GM12878 (cell line): ENCODE results near the gene MYO15B. TPM values are rescaled to one million over a fixed set of nuclear protein-coding genes. Genes with fewer than 3 reads are reported as not detected.

ENCODE experiments used
- ATAC-seq: fragments of 200-7000 bp; cut with Tn5 transposase; 3 replicates; pipeline ENCODE4 v1.9.1; 2020; ENCODE audit warnings: mild to moderate bottlenecking, moderate library complexity
- BruUV-seq: library from RNA; stranded (reverse); fragments of 400-500 nt; replicated peaks from 2 replicates; lab custom pipeline; 2021; lab: Mats Ljungman, UMichigan
- CTCF ChIA-PET: fragments of 300-600 bp; sonication (Branson Sonifier 250); formaldehyde crosslinking; extraction: SDS; loops from one replicate; lab custom pipeline; 2021; ENCODE audit warnings: inconsistent platforms; lab: Yijun Ruan, JAX
- POLR2A ChIA-PET: fragments of 350-600 bp; formaldehyde crosslinking; extraction: SDS; loops from one replicate; lab custom pipeline; 2021; ENCODE audit warnings: inconsistent platforms; lab: Charles Lee
- RAD21 ChIA-PET: fragments of 300-600 bp; sonication (Branson Sonifier 250); formaldehyde crosslinking; loops from one replicate; lab custom pipeline; 2023; ENCODE audit warnings: antibody characterized with exemption; ENCODE audit not compliant: unreplicated experiment; lab: Charles Lee
- SMC1A ChIA-PET: fragments of 300-600 bp; sonication (Branson Sonifier 250); formaldehyde crosslinking; loops from one replicate; lab custom pipeline; 2023; ENCODE audit not compliant: unreplicated experiment, uncharacterized antibody; lab: Charles Lee
- DNase-seq: peaks from one replicate; pipeline ENCODE4 v3.0.0-alpha.2; 2011; ENCODE audit warnings: low read depth, low spot score
- FAIRE-seq: peaks from 3 replicates; lab custom pipeline; 2011; peaks lifted over from hg19 to GRCh38; lab: Jason Lieb, UNC
- H2AFZ ChIP-seq: 2 replicates; pipeline ENCODE4 v1.6.0; 2011; ENCODE audit warnings: low read depth, low read length, control low read depth; ENCODE audit not compliant: control insufficient read depth
- H3K27ac ChIP-seq: 2 replicates; pipeline ENCODE4 v1.5.1; 2011; ENCODE audit warnings: control low read depth; ENCODE audit not compliant: control insufficient read depth, insufficient read depth
- H3K27me3 ChIP-seq, 2 experiments: replicated peaks in 1 of 2; 2 replicates each; pipeline versions ENCODE4 v1.6.0 to v1.6.1; 2011; ENCODE audit warnings: low read length in 1 of 2; ENCODE audit not compliant: control insufficient read depth in 2 of 2, insufficient read depth in 2 of 2
- H3K36me3 ChIP-seq, 2 experiments: 2 replicates each; pipeline ENCODE4 v1.5.1; 2011; ENCODE audit warnings: low read length in 1 of 2; ENCODE audit not compliant: control insufficient read depth in 2 of 2, insufficient read depth in 2 of 2
- H3K4me1 ChIP-seq: 2 replicates; pipeline ENCODE4 v1.6.1; 2011; ENCODE audit warnings: mild to moderate bottlenecking, low read length, moderate library complexity, mixed read lengths; ENCODE audit not compliant: control insufficient read depth, insufficient read depth
- H3K4me2 ChIP-seq: 2 replicates; pipeline ENCODE4 v1.6.0; 2011; ENCODE audit warnings: control low read depth; ENCODE audit not compliant: control insufficient read depth, insufficient read depth
- H3K4me3 ChIP-seq: fragments of 200-600 bp; sonication (generic); 2 replicates; pipeline ENCODE4 v1.5.1; 2016
- H3K79me2 ChIP-seq: 2 replicates; pipeline ENCODE4 v1.6.0; 2011; ENCODE audit warnings: low read length; ENCODE audit not compliant: control insufficient read depth, insufficient read depth
- H3K9ac ChIP-seq: 2 replicates; pipeline ENCODE4 v1.8.0; 2011; ENCODE audit warnings: low read length, control low read depth, mixed read lengths; ENCODE audit not compliant: control insufficient read depth, insufficient read depth
- H3K9me3 ChIP-seq: replicated peaks from 3 replicates; pipeline ENCODE4 v1.5.1; 2011; ENCODE audit warnings: mild to moderate bottlenecking, low read length; ENCODE audit not compliant: control insufficient read depth, insufficient read depth
- H4K20me1 ChIP-seq: 2 replicates; pipeline ENCODE4 v1.6.0; 2011; ENCODE audit not compliant: control insufficient read depth, insufficient read depth
- CREB1 ChIP-seq: IDR thresholded peaks from 2 replicates; pipeline ENCODE4 v1.6.1; 2012; ENCODE audit warnings: low read depth, mild to moderate bottlenecking, inconsistent platforms
- GATAD2B ChIP-seq: fragments of 450-650 bp; conservative IDR thresholded peaks from 2 replicates; pipeline ENCODE4 v1.6.1; 2017; ENCODE audit warnings: low read depth, mild to moderate bottlenecking, moderate library complexity
- TARDBP ChIP-seq: IDR thresholded peaks from 2 replicates; pipeline ENCODE4 v1.6.1; 2016; ENCODE audit warnings: borderline replicate concordance
- WGBS: methylation state at CpG from one replicate; pipeline ENCODE4 v1.1.6; 2016; ENCODE audit warnings: low lambda C conversion rate; ENCODE audit not compliant: insufficient replicate concordance, insufficient coverage; ENCODE audit errors: missing lambda C conversion rate; 5-methylcytosine and 5-hydroxymethylcytosine counted together
- in situ Hi-C: fragments of 300-500 bp; cut with MboI; formaldehyde crosslinking; loops from 9 replicates; pipeline ENCODE4 v1.14.3; 2018; ENCODE audit warnings: mixed read lengths
- intact Hi-C: fragments of 100-400 bp; cut with micrococcal nuclease; formaldehyde crosslinking; loops from one replicate; pipeline ENCODE4 v1.14.2; 2022; ENCODE audit not compliant: unreplicated experiment
- polyA plus RNA-seq, 11 experiments: library from polyadenylated mRNA; depleted of rRNA in 4 of 11; unstranded in 6 of 11; stranded (reverse) in 5 of 11; fragments of >200 nt; fragmentation: Nextera tagmentation in 4 of 11; fragmentation: Illumina TruSeq in 1 of 11; extraction: Ambion mirVana in 4 of 11; extraction: Trizol in 1 of 11; gene quantifications; 1 replicate in 1 of 11; 2 replicates in 10 of 11; pipeline versions ENCODE4 v1.2.1 to v1.2.3, GENCODE V29; 2011 to 2016; ENCODE audit warnings: inconsistent platforms in 2 of 11, missing spikeins in 2 of 11, low read depth in 1 of 11
- total RNA-seq, 4 experiments: library from RNA; depleted of rRNA in 3 of 4; stranded (reverse); fragments of >200 nt in 3 of 4; fragmentation: Illumina TruSeq in 1 of 4; extraction: Trizol in 1 of 4; gene quantifications; 2 replicates each; pipeline versions ENCODE4 v1.2.1 to v1.2.3, GENCODE V29; 2013 to 2021
- TF ChIP-seq, protein P1 (sequence below): fragments of 450-650 bp; IDR thresholded peaks from 2 replicates; pipeline ENCODE4 v1.6.1; 2017; ENCODE audit warnings: antibody characterized with exemption, mild to moderate bottlenecking, moderate library complexity
- TF ChIP-seq, protein P2 (sequence below): IDR thresholded peaks from 2 replicates; pipeline ENCODE4 v1.6.1; 2012; ENCODE audit warnings: low read depth, low read length, improper control_type of control experiment

Gene MYO15B
- total and polyA plus RNA-seq, 10 of the 15 experiments (the other 5 are each of a cell fraction or from before 2014, with no cell fraction given): 0.67 to 15.4 (median 2.3) TPM; not detected in 1

DNA sequence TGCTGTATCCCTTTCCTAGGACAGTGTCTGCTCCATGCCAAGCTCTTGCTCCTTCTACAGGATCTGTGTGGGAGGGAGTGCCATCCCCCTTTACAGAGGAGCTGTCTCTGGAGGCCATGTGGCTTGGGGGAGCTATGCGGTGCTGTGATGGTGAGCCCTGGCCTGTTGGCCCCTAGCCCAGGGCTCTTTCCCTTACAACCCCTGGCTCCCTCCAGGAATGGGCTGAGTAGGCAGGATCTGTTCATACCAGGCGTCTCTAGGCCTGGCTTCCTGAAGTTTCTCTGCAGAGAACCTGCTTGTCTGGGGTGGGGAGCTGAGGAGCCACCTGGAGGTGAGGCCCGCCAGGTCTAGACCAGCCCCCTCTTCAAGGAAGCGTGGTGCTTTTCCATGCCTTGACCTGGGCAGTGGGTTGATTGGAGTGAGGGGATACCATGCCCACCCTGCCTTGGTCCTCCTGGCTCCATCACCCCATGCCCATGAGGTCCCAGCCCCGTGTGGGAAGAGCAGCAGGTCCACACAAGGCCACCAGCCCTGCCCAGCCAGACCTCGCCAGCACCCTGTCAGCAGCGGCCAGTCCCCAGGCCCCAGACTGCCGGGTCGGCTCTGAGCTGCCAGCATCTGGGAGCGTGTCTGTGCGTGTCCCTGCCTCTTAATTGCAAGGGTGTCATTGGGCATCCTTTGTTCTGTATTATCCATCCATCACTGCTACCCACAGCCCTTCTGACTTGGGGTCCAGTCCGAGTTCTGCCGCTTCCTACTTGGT, 47.5 kb upstream of the MYO15B start:
- no peaks in the 10 kb centered on the region for H3K9me3 ChIP-seq
- CTCF ChIA-PET: interaction anchor here (0.6 kb wide), 1 partner anchor 23 kb away, joined by 3 read pairs; no protein-coding TSS in a partner anchor
- H3K4me1 ChIP-seq: peaks cover 5% of the 10 kb centered on the region
- H3K9ac ChIP-seq: no peak overlapping the region
- DNase-seq (no peak), FAIRE-seq (no peak), ATAC-seq (no peak)
- intact Hi-C loops: no loop called here
- H3K4me2 ChIP-seq: no peak overlapping the region
- no TSS peak for BruUV-seq
- SMC1A ChIA-PET: no interaction called here
- no peaks in the 10 kb centered on the region for H3K36me3 ChIP-seq
- POLR2A ChIA-PET: interaction anchor here (0.7 to 2.0 kb wide), 2 partner anchors 22 to 401 kb away, joined by 5 read pairs; no protein-coding TSS in a partner anchor
- in situ Hi-C loops: no loop called here
- RAD21 ChIA-PET: interaction anchor here (0.5 to 0.7 kb wide), 2 partner anchors 23 to 429 kb away, joined by 3 read pairs; no protein-coding TSS in a partner anchor
- no peaks in the 10 kb centered on the region for H3K27me3 ChIP-seq
- no peaks in the 10 kb centered on the region for H4K20me1 ChIP-seq
- no peak for TF ChIP-seq CREB1
- no peak for TF ChIP-seq GATAD2B
- TF ChIP-seq, protein P1, sequence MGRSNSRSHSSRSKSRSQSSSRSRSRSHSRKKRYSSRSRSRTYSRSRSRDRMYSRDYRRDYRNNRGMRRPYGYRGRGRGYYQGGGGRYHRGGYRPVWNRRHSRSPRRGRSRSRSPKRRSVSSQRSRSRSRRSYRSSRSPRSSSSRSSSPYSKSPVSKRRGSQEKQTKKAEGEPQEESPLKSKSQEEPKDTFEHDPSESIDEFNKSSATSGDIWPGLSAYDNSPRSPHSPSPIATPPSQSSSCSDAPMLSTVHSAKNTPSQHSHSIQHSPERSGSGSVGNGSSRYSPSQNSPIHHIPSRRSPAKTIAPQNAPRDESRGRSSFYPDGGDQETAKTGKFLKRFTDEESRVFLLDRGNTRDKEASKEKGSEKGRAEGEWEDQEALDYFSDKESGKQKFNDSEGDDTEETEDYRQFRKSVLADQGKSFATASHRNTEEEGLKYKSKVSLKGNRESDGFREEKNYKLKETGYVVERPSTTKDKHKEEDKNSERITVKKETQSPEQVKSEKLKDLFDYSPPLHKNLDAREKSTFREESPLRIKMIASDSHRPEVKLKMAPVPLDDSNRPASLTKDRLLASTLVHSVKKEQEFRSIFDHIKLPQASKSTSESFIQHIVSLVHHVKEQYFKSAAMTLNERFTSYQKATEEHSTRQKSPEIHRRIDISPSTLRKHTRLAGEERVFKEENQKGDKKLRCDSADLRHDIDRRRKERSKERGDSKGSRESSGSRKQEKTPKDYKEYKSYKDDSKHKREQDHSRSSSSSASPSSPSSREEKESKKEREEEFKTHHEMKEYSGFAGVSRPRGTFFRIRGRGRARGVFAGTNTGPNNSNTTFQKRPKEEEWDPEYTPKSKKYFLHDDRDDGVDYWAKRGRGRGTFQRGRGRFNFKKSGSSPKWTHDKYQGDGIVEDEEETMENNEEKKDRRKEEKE: no peak
- TF ChIP-seq, protein P2, sequence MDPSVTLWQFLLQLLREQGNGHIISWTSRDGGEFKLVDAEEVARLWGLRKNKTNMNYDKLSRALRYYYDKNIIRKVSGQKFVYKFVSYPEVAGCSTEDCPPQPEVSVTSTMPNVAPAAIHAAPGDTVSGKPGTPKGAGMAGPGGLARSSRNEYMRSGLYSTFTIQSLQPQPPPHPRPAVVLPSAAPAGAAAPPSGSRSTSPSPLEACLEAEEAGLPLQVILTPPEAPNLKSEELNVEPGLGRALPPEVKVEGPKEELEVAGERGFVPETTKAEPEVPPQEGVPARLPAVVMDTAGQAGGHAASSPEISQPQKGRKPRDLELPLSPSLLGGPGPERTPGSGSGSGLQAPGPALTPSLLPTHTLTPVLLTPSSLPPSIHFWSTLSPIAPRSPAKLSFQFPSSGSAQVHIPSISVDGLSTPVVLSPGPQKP: no peak
- TF ChIP-seq TARDBP: no peak
- TF ChIP-seq, all 136 proteins: peak for 0
- H3K27ac ChIP-seq: no peak overlapping the region
- no peak overlapping the region for H2AFZ ChIP-seq
- H3K4me3 ChIP-seq: no peak overlapping the region
- 58% methylated on average over 13 of the region's 13 CpGs for WGBS
- H3K79me2 ChIP-seq: no peaks in the 10 kb centered on the region
